ENCODE results near the gene FSCN2.

- TF ChIP-seq, protein P1, sequence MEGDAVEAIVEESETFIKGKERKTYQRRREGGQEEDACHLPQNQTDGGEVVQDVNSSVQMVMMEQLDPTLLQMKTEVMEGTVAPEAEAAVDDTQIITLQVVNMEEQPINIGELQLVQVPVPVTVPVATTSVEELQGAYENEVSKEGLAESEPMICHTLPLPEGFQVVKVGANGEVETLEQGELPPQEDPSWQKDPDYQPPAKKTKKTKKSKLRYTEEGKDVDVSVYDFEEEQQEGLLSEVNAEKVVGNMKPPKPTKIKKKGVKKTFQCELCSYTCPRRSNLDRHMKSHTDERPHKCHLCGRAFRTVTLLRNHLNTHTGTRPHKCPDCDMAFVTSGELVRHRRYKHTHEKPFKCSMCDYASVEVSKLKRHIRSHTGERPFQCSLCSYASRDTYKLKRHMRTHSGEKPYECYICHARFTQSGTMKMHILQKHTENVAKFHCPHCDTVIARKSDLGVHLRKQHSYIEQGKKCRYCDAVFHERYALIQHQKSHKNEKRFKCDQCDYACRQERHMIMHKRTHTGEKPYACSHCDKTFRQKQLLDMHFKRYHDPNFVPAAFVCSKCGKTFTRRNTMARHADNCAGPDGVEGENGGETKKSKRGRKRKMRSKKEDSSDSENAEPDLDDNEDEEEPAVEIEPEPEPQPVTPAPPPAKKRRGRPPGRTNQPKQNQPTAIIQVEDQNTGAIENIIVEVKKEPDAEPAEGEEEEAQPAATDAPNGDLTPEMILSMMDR (conservative IDR thresholded peaks at IDR 0.05; ENCODE audit: low read depth in 2 of 2) = no peak
- TF ChIP-seq EZH2 (IDR thresholded peaks at IDR 0.05; ENCODE audit: low read depth, unreplicated experiment) (no peak), POLR2AphosphoS5 (IDR thresholded peaks at IDR 0.05; ENCODE audit: low read depth) (no peak), REST (IDR thresholded peaks at IDR 0.05; ENCODE audit: unreplicated experiment) (no peak), JUNB (IDR thresholded peaks at IDR 0.05; ENCODE audit: unreplicated experiment) (no peak), CREB1 (CRISPR knock-in tag; IDR thresholded peaks at IDR 0.05; ENCODE audit: low read depth) (no peak), NANOG (IDR thresholded peaks at IDR 0.05; ENCODE audit: borderline replicate concordance) (no peak), EZH2phosphoT487 (IDR thresholded peaks at IDR 0.05; ENCODE audit: unreplicated experiment) (no peak), STAT1 (IDR thresholded peaks at IDR 0.05; ENCODE audit: unreplicated experiment) (no peak), ETS1 (IDR thresholded peaks at IDR 0.05) (no peak), ZNF331 (CRISPR knock-in tag; IDR thresholded peaks at IDR 0.05; ENCODE audit: low read depth) (no peak), ZNF462 (CRISPR knock-in tag; IDR thresholded peaks at IDR 0.05) (no peak), ZNF114 (CRISPR knock-in tag; IDR thresholded peaks at IDR 0.05) (no peak)
These were observed 11.9 kb downstream of the FSCN2 start for GRCh38 chr17:81539961-81540675.
